GM11168 (cell line): Measurements from ENCODE around the gene PRKCE.

Experiments used
- in situ Hi-C: fragments of 300-500 bp; cut with MboI; formaldehyde crosslinking; loops from one replicate; pipeline ENCODE4 v1.12.0; 2022; ENCODE audit warnings: low sequenced_read_pairs; ENCODE audit not compliant: unreplicated experiment

PRKCE gene

DNA sequence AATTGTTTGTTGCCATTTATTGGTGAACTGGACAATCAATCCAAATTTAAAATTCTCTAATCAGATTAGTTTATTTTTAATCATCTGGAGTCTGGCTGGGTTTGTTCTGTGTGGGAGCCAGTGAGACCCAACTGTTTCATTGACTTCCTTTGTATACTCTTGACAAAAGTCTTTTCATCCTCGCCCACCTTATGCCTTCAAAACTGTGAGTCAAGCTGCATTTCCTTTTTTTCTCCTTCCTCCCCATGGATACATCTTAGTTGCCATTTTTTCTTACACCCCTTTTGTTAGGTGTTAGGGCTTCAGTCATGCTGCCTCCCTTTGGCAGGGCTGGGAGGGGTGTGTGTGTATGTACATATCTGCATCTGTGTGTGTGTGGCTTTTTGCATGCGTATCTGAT, 117.6 kb downstream of the PRKCE start:
- in situ Hi-C loops: no loop called here

GRCh38 chr2:45769854-45770576, 118.5 kb downstream of the PRKCE start:
- in situ Hi-C loops: loop anchor here (10.0 kb wide), 1 partner anchor 125 kb away; no protein-coding TSS in a partner anchor

DNA sequence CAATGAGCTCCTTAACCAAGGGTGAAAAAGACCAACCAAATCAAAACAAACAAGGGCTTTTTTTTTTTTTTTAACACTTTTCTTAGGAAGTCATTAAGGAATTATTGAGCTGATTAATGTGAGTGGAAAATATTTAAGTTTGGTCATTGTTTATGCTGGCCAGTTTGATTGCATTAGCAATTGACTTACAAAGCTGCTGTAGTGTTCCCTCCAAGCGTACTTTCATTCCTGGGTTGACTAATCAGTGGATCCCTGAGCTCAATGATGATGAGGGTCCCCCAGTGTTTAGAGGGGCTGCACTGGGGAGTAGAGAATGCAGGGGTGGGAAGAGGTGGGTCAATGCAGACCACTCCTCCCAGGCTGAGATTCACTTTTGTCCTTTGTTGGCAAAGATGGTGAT, 119.3 kb downstream of the PRKCE start:
- in situ Hi-C loops: loop anchor here (10.0 kb wide), 1 partner anchor 126 kb away; no protein-coding TSS in a partner anchor

DNA sequence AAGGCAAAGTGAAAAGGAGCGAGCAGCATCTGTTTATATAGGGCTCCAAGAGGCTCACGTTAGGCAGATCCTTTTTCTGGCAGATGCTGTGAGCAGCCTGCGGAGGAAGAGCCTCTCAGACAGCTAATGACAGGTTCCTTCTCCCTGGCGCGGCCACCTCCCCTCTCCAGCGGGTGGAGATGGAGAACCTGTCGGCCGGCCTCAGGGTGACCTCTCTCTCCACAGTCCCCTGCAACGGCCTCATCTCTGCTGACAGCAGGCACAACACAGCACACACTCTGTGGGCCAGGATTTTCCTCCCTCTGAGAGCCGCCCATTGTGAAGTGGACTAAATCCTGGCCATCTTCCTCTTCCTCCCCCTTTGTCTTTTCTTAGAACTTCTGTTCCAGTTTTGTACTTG, 119.8 kb downstream of the PRKCE start:
- in situ Hi-C loops: loop anchor here (10.0 kb wide), 1 partner anchor 126 kb away; no protein-coding TSS in a partner anchor

GRCh38 chr2:45772038-45772437, 120.6 kb downstream of the PRKCE start:
- in situ Hi-C loops: loop anchor here (10.0 kb wide), 1 partner anchor 127 kb away; no protein-coding TSS in a partner anchor

DNA sequence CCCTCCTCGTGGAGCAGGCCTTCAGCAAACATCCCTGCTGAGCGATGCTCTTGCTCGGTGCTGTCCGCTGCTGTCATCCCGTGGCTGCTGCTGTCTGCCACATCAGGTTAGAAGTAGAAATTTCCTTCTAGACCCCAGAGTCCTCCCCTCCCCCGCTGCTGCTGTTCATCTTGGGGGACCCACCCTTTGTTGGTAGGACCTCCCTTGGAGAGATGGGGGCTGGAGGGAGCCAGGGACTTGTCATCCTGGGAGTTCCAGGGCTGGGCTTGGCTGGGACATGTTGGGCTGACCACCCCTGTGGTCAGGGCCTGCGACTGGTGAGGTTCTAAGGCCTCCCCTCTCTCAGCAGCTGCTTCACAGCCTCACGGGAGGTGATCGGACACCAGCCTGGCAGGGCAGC, 122.4 kb downstream of the PRKCE start:
- in situ Hi-C loops: loop anchor here (10.0 kb wide), 1 partner anchor 129 kb away; no protein-coding TSS in a partner anchor

DNA sequence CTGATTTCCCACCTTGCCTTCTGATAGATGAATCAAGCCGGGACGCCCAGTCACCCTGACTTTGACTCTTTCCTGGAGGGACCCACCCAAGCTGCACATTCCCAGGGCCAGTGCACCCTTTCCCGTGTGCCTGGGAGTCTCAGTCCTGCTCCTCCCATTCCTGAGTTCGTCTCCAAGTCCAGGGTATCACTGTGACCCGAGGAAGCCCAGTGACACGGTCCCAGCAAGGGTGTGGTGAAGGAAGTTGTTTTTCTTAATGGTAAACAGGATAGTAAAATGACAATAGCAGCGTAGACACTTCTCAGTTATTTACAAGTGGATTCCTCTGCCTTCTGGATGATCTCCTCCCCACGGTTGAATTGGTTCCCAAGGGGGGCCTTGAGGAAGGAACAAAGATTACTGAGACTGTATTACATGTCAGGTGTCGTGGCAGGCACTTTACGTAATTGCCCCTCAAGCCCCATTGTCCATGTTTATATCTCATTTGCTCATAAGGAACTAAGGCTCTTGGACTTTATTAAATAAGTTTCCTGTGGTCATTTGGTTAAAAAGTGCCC, 123.3 kb downstream of the PRKCE start:
- in situ Hi-C loops: loop anchor here (10.0 kb wide), 1 partner anchor 130 kb away; no protein-coding TSS in a partner anchor

- in situ Hi-C loops: loop anchor here (10.0 kb wide), 1 partner anchor 132 kb away; no protein-coding TSS in a partner anchor
These were observed 124.9 kb downstream of the PRKCE start for GRCh38 chr2:45776160-45776955.

GRCh38 chr2:45777996-45778719, 126.7 kb downstream of the PRKCE start:
- in situ Hi-C loops: loop anchor here (10.0 kb wide), 1 partner anchor 133 kb away; no protein-coding TSS in a partner anchor

DNA sequence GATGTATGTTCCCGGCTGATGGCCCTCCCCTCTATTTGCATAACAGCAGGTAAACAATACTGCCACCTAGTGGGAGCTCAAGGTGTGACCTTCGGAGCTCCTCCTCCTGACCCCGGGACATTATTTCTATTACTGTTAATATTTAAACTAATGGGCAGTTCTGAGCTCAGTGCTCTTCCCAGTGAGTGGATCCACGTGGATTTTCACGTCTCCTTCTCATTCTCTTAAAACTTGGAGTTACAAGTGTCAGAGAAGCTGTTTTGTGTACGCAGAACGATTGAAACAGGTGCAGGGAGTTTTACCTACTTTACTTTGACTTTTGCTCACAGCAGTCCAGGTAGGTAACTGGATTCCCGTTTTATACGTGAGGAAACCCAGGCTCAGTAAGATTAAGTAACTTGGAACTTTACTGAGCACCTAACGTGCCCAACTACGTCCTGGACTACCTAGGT, 127.3 kb downstream of the PRKCE start:
- in situ Hi-C loops: loop anchor here (10.0 kb wide), 1 partner anchor 134 kb away; no protein-coding TSS in a partner anchor

DNA sequence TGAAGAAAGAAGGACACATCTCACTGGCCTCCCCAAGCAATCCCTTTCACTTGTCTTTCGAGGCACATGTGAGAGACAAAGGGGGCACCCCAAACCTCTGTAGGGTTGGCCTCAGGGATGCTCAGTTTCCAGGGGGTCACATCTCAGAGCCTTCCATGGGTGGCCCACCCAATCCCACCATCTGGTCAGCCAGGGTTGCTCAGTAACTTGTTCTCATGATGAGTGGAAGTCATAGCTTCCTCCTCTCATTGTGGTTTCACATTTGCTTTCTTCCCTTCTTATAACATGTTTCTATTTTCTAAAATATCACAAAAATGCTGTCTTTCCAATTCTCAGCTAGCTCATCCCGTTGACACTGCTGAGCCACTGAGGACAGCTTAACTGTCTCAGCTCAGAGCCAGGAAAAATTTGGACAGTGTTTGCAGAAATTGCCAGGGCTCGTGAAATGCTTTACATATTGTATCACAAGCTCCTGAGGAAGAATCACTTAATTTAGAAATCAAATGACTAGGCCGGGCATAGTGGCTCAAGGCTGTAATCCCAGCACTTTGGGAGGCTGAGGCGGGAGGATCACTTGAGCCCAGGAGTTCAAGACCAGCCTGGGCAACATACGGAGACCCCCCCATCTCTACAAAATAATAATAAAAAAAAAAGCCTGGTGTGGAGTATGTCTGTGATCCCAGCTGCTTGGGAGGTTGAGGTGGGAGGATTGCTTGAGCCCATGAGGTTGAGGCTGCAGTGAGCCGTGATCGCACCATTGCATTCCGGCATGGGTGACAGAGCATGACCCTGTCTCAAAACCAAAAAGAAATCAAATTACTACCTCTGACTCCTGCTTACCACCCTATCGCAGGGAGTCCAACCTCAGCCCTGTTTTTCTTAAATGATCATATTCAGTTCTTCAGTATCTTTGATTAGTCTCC, 129.3 kb downstream of the PRKCE start:
- in situ Hi-C loops: no loop called here

GRCh38 chr2:45781464-45781811, 130.0 kb downstream of the PRKCE start:
- in situ Hi-C loops: no loop called here

GRCh38 chr2:45782436-45782835, 131.0 kb downstream of the PRKCE start:
- in situ Hi-C loops: no loop called here

- in situ Hi-C loops: no loop called here
These were observed 131.5 kb downstream of the PRKCE start for GRCh38 chr2:45782986-45783385.

DNA sequence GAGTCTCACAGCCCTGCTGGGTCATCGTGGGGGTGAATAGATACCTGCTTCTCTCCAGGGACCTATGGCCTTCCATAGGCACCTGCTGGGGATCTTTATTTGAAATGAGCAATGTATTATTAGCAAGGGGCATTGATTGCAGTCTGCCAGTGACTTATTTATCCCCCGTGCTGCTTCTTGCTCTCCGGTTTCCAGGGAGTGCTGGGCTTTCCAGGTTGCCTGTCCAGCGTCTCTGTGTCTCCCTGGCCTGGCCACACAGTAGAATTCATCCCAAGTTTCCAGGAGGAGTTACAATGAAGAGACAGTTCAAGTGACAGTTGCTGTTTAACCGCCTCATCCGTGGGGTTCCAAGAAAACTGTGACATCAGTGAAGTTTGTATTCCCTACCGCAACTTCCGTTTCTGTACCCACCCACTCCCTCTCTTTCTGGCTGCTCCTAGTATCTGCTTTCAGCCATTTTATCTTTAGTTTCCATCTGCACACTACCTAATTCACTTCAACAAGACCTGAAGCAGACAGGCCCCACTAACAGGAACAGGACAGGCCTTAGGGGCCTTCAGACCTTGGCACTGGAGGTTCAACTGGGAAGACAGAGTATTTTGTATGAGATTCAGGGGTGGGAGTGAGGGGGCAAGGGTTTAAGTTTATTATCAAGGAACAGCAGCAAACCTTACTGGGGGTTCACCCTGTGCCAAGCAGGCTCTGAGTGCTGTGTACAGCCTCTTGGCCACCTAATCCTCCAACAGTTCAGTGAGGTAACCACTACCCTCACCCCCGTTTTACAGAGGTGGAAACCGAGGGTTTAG, 134.8 kb downstream of the PRKCE start:
- in situ Hi-C loops: no loop called here

DNA sequence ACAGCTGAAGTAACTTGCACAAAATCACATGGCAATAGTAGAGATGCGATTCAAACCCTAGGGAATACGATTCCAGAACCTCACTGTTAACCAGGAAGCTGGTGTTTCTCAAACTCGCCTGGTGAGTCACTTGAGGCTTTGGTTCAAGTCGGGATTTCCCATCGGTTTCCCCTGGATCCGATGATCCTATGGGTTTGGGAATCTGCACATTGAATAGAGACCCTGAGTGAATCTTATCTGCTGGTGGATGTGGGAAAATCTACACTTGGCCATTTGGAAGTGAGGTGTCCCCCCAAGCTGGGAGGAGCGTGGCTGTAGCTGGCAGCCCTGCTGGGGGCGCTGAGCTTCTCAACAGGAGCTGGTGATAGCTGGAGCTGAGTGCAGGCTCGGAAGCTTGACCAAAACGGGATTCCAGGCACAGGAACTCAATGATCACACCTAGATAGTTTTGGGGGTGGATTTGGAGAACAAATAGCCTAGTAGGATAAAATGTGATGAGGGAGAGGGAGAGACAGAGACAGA, 135.4 kb downstream of the PRKCE start:
- in situ Hi-C loops: no loop called here

- in situ Hi-C loops: no loop called here
These were observed 136.9 kb downstream of the PRKCE start for GRCh38 chr2:45788401-45788800.

- in situ Hi-C loops: no loop called here
These were observed 137.8 kb downstream of the PRKCE start for GRCh38 chr2:45789317-45789716.
